GM12878 (cell line): ENCODE data around the gene ALKBH2. TPM values are rescaled to one million over a fixed set of nuclear protein-coding genes. Genes with fewer than 3 reads are reported as not detected.

Experiments
- ATF3 ChIP-seq: IDR thresholded peaks from 2 replicates; pipeline ENCODE4 v1.6.1; 2011; ENCODE audit warnings: low read depth, mild to moderate bottlenecking, low read length, moderate library complexity, borderline replicate concordance; ENCODE audit errors: extremely low read depth
- ATF7 ChIP-seq: fragments of 450-650 bp; IDR thresholded peaks from 2 replicates; pipeline ENCODE4 v1.6.1; 2016; ENCODE audit warnings: low read depth, mild to moderate bottlenecking
- CBFB ChIP-seq: IDR thresholded peaks from 2 replicates; pipeline ENCODE4 v1.6.1; 2016; ENCODE audit warnings: antibody characterized with exemption, low read depth
- CEBPZ ChIP-seq: fragments of 150-350 bp; IDR thresholded peaks from 2 replicates; pipeline ENCODE4 v1.6.1; 2016; ENCODE audit warnings: low read depth, low read length
- CREB1 ChIP-seq: IDR thresholded peaks from 2 replicates; pipeline ENCODE4 v1.6.1; 2012; ENCODE audit warnings: low read depth, mild to moderate bottlenecking, inconsistent platforms
- CREM ChIP-seq: IDR thresholded peaks from 2 replicates; pipeline ENCODE4 v1.6.1; 2014; ENCODE audit warnings: antibody characterized with exemption, low read depth
- EED ChIP-seq: sonication (generic); IDR thresholded peaks from 2 replicates; pipeline ENCODE4 v1.6.1; 2016; ENCODE audit warnings: antibody characterized with exemption, low read depth
- ELK1 ChIP-seq: IDR thresholded peaks from 2 replicates; pipeline ENCODE4 v1.6.1; 2012; ENCODE audit warnings: low read depth, low read length, improper control_type of control experiment
- ESRRA ChIP-seq: IDR thresholded peaks from 2 replicates; pipeline ENCODE4 v1.6.1; 2012; ENCODE audit warnings: mild to moderate bottlenecking, low read length, improper control_type of control experiment
- FOS ChIP-seq: IDR thresholded peaks from 3 replicates; pipeline ENCODE4 v1.6.1; 2011; ENCODE audit warnings: borderline replicate concordance; ENCODE audit not compliant: insufficient read length; ENCODE audit errors: extremely low read depth
- FOXM1 ChIP-seq: IDR thresholded peaks from 2 replicates; pipeline ENCODE4 v1.6.1; 2012; ENCODE audit warnings: low read depth, mild to moderate bottlenecking, inconsistent platforms, low read length, moderate library complexity
- HDGF ChIP-seq: fragments of 450-650 bp; IDR thresholded peaks from 2 replicates; pipeline ENCODE4 v1.6.1; 2016; ENCODE audit warnings: antibody characterized with exemption
- NFYA ChIP-seq: IDR thresholded peaks from 2 replicates; pipeline ENCODE4 v1.6.1; 2011; ENCODE audit warnings: low read depth, mild to moderate bottlenecking, low read length, improper control_type of control experiment, borderline replicate concordance
- POLR2AphosphoS2 ChIP-seq: IDR thresholded peaks from 2 replicates; pipeline ENCODE4 v1.6.1; 2011; ENCODE audit warnings: low read depth, mild to moderate bottlenecking, low read length, improper control_type of control experiment, moderate library complexity
- POLR2AphosphoS5 ChIP-seq: IDR thresholded peaks from 2 replicates; pipeline ENCODE4 v1.6.1; 2011; ENCODE audit warnings: mild to moderate bottlenecking, low read length, inconsistent platforms
- SMAD5 ChIP-seq: IDR thresholded peaks from 2 replicates; pipeline ENCODE4 v1.6.1; 2016; ENCODE audit warnings: antibody characterized with exemption, low read depth
- SUZ12 ChIP-seq: fragments of 200-600 bp; sonication (generic); IDR thresholded peaks from one replicate; pipeline ENCODE4 v1.6.1; 2018; ENCODE audit warnings: antibody characterized with exemption, mild to moderate bottlenecking; ENCODE audit not compliant: unreplicated experiment
- TBL1XR1 ChIP-seq: IDR thresholded peaks from 2 replicates; pipeline ENCODE4 v1.6.1; 2012; ENCODE audit warnings: low read depth, low read length, improper control_type of control experiment
- TCF12 ChIP-seq: IDR thresholded peaks from 2 replicates; pipeline ENCODE4 v1.6.1; 2011; ENCODE audit warnings: low read depth, mild to moderate bottlenecking, low read length
- TCF3 ChIP-seq: IDR thresholded peaks from 2 replicates; pipeline ENCODE4 v1.6.1; 2012; ENCODE audit warnings: low read depth, mild to moderate bottlenecking, low read length, borderline replicate concordance; ENCODE audit not compliant: insufficient read depth
- TCF7 ChIP-seq: IDR thresholded peaks from 2 replicates; pipeline ENCODE4 v1.6.1; 2014; ENCODE audit warnings: antibody characterized with exemption, borderline replicate concordance
- USF1 ChIP-seq: IDR thresholded peaks from 2 replicates; pipeline ENCODE4 v1.6.1; 2011; ENCODE audit warnings: borderline replicate concordance, low read depth, mild to moderate bottlenecking, moderate library complexity, mixed read lengths, low read length; ENCODE audit not compliant: insufficient read depth; ENCODE audit errors: extremely low read length
- WRNIP1 ChIP-seq: IDR thresholded peaks from 2 replicates; pipeline ENCODE4 v1.6.1; 2011; ENCODE audit warnings: low read depth, low read length, improper control_type of control experiment, borderline replicate concordance
- polyA plus RNA-seq, 11 experiments: library from polyadenylated mRNA; depleted of rRNA in 4 of 11; unstranded in 6 of 11; stranded (reverse) in 5 of 11; fragments of >200 nt; fragmentation: Nextera tagmentation in 4 of 11; fragmentation: Illumina TruSeq in 1 of 11; extraction: Ambion mirVana in 4 of 11; extraction: Trizol in 1 of 11; gene quantifications; 1 replicate in 1 of 11; 2 replicates in 10 of 11; pipeline versions ENCODE4 v1.2.1 to v1.2.3, GENCODE V29; 2011 to 2016; ENCODE audit warnings: inconsistent platforms in 2 of 11, missing spikeins in 2 of 11, low read depth in 1 of 11
- total RNA-seq, 4 experiments: library from RNA; depleted of rRNA in 3 of 4; stranded (reverse); fragments of >200 nt in 3 of 4; fragmentation: Illumina TruSeq in 1 of 4; extraction: Trizol in 1 of 4; gene quantifications; 2 replicates each; pipeline versions ENCODE4 v1.2.1 to v1.2.3, GENCODE V29; 2013 to 2021
- TF ChIP-seq, protein P1 (sequence below): IDR thresholded peaks from 2 replicates; pipeline ENCODE4 v1.6.1; 2012; ENCODE audit warnings: low read depth, low read length, improper control_type of control experiment

Gene ALKBH2
- total and polyA plus RNA-seq, 10 of the 15 experiments (the other 5 are each of a cell fraction or from before 2014, with no cell fraction given), result 5.6 to 40.3 (median 31.2) TPM

DNA sequence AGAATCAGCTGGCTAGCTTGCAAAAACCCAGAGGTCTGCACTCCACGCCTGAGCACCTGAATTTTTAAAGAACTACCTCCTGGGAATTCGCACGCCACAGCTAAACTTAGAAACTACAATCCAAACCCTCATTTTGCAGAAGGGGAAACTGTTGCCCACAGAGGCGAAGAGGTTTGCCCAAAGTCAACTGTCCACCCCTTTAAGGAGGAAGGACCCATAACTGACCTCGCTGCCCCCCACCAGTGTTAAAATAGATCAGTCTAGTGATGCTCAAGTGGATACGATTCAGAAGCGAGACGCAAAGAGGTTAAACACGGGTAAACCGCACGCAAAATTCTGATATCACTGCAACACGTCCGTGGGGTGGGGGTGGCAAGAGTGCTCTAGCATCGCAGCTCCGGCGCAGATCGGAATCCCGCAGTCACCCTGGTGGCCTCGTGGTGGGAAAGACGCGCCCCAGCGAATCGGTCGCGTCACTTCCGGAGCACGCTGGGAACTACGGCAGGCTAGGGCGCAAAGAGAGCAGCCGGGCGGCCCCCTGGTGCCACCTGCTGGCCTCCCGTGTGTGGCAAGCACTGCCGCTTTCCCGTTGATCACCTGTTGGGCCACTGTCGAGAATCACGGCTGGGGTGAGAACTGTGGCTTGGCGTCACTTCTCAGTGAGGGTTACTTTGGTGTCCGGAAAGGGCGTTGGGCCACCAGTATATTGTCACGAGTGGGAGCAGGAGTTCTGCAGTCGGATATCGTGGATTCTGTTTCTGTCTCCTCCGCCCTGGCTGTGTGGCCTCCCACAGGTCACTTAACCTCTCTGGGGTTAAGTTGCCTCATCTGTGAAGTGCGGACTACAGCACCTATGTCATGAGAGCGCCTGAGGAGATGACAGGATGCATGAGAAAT lies at the start of gene ALKBH2 (continued):
- TF ChIP-seq TCF3, result peak; percentile 82
- no peak for TF ChIP-seq TCF7
- TF ChIP-seq ATF3, result peak; percentile 25; the same call in 1 of the 2 replicates
- no peak for TF ChIP-seq SUZ12
- TF ChIP-seq, protein P1, sequence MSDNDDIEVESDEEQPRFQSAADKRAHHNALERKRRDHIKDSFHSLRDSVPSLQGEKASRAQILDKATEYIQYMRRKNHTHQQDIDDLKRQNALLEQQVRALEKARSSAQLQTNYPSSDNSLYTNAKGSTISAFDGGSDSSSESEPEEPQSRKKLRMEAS, result peak; percentile 98
- TF ChIP-seq EED, result peak; percentile 66; the same call in 1 of the 2 replicates
- TF ChIP-seq NFYA, result no peak
- peak; percentile 59; the same call in 1 of the 2 replicates for TF ChIP-seq TCF12
- no peak; the same call in 1 of the 2 replicates for TF ChIP-seq POLR2AphosphoS2
- TF ChIP-seq CBFB, result peak; percentile 83
- peak; percentile 76; the same call in 1 of the 2 replicates for TF ChIP-seq SMAD5
- peak; percentile 84 for TF ChIP-seq ATF7
- TF ChIP-seq POLR2AphosphoS5, result peak; percentile 94
- TF ChIP-seq ESRRA, result 0 out of 2 replicates have a peak, but pooled peaks have one; percentile 40
- peak; percentile 89 for TF ChIP-seq ELK1
- TF ChIP-seq HDGF, result peak; percentile 54; the same call in 1 of the 2 replicates
- TF ChIP-seq USF1, result peak; percentile 63
- peak; percentile 97 for TF ChIP-seq CREM
- peak; percentile 96 for TF ChIP-seq CREB1
- TF ChIP-seq FOS, result no peak
- TF ChIP-seq FOXM1, result peak; percentile 71; the same call in 1 of the 2 replicates
- TF ChIP-seq TBL1XR1, result 0 out of 2 replicates have a peak, but pooled peaks have one; percentile 11
- TF ChIP-seq CEBPZ, result no peak
- TF ChIP-seq WRNIP1, result no peak
